Esophagus squamous epithelium (tissue), 4 donors: ENCODE results near the gene FMO1.

Experiments
- CTCF ChIP-seq, 6 experiments: fragments of 450-650 bp in 4 of 6; fragments of 200-600 bp in 2 of 6; sonication (generic) in 2 of 6; IDR thresholded peaks; one replicate each; pipeline ENCODE4 v1.5.1; 2016 to 2019; ENCODE audit warnings: antibody characterized with exemption in 6 of 6, mild to moderate bottlenecking in 4 of 6, moderate library complexity in 4 of 6
- POLR2A ChIP-seq, 4 donors: fragments of 450-650 bp; IDR thresholded peaks; one replicate each; pipeline ENCODE4 v1.6.1; 2017; ENCODE audit warnings: antibody characterized with exemption in 4 of 4, mild to moderate bottlenecking in 4 of 4, moderate library complexity in 3 of 4

DNA sequence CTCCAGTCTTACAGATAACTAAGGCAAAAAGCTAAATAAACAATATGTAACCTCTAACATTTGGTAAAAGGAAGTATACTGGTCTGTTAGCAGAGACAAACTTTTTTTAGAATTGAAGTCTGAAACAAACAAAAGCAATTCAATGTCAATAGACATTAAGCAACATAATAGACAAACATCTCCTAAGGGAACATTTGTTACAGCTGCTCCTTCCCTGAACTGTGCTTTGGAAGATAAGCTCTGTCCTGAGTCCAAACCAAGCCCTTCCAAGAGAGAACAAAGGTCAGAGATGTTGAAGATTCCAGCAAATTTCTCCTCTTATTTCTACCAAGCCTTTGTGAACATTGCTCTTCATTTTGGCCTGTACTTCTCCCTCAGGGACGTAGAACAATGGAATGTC lies 37.9 kb upstream of the FMO1 start:
- no peak for TF ChIP-seq CTCF (IDR thresholded peaks at IDR 0.05)
- TF ChIP-seq POLR2A (IDR thresholded peaks at IDR 0.05): no peak
